ENCODE measurements around the gene ZNF888. TPM values are rescaled to one million over a fixed set of nuclear protein-coding genes. Genes with fewer than 3 reads are reported as not detected.
"Not testable (repeated sequence)": the region's sequence is repeated elsewhere in the genome, so short reads cannot be mapped to it uniquely, and the experiment has no call there.

ZNF888 gene
- total and polyA plus RNA-seq, 2 experiments from 2014 or later: 1.1 to 7.3 TPM

DNA sequence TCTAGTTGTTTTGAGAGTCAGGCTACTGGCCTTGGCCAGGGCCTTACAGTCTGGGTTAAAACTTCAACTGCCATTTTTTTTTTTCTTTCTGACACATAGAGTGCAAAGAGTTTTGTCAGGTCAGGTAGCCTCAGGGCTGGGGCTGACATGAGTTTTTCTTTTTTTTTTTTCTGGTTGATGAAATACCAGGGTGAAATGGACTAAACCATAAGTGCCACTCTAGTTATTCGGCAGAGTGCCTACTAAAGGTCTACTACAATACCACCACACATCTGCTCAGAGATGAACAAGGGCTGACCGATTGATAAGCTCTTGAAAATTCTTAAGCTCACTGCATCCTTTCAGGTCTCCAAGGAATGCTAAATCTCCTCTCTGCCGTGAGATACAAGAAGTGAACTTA is 21.4 kb downstream of the ZNF888 start:
- no peaks in the 10 kb centered on the region for H3K27me3 ChIP-seq
- no peaks in the 10 kb centered on the region for H3K9me3 ChIP-seq (ENCODE audit: low read depth)
- H3K4me3 ChIP-seq: no peak overlapping the region
- no peaks in the 10 kb centered on the region for H3K4me1 ChIP-seq (ENCODE audit: low read depth)
- DNase-seq (ENCODE audit: low read depth in 1 of 2, low spot score in 1 of 2): no peak
- no peak overlapping the region for H3K27ac ChIP-seq
- H3K36me3 ChIP-seq: no peaks in the 10 kb centered on the region
- TF ChIP-seq, protein P1, sequence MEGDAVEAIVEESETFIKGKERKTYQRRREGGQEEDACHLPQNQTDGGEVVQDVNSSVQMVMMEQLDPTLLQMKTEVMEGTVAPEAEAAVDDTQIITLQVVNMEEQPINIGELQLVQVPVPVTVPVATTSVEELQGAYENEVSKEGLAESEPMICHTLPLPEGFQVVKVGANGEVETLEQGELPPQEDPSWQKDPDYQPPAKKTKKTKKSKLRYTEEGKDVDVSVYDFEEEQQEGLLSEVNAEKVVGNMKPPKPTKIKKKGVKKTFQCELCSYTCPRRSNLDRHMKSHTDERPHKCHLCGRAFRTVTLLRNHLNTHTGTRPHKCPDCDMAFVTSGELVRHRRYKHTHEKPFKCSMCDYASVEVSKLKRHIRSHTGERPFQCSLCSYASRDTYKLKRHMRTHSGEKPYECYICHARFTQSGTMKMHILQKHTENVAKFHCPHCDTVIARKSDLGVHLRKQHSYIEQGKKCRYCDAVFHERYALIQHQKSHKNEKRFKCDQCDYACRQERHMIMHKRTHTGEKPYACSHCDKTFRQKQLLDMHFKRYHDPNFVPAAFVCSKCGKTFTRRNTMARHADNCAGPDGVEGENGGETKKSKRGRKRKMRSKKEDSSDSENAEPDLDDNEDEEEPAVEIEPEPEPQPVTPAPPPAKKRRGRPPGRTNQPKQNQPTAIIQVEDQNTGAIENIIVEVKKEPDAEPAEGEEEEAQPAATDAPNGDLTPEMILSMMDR (IDR thresholded peaks at IDR 0.05; ENCODE audit: low read depth, low read length): no peak

DNA sequence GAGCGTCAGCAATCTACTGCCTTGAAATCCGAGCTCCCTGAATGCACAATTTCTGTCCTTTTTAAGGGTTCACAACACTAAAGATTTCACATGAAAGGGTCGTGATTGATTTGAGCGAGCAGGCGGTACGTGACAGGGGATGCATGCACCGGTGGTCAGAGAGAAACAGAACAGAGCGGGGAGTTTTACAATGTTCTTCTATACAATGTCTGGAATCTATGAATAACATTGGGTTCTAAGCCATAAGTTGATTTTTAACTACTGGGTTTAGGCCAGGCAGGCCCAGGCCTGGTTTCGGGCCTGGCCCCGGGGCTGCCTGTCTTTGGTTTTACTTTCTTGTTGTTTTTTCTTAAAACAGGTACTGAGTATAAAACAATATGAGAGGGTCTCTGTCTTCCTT is 24.6 kb downstream of the ZNF888 start:
- not testable (repeated sequence) for H3K27me3 ChIP-seq; H3K27ac ChIP-seq; H3K4me3 ChIP-seq; H3K4me1 ChIP-seq (ENCODE audit: low read depth); H3K36me3 ChIP-seq; DNase-seq (ENCODE audit: low read depth in 1 of 2, low spot score in 1 of 2); H3K9me3 ChIP-seq (ENCODE audit: low read depth)

DNA sequence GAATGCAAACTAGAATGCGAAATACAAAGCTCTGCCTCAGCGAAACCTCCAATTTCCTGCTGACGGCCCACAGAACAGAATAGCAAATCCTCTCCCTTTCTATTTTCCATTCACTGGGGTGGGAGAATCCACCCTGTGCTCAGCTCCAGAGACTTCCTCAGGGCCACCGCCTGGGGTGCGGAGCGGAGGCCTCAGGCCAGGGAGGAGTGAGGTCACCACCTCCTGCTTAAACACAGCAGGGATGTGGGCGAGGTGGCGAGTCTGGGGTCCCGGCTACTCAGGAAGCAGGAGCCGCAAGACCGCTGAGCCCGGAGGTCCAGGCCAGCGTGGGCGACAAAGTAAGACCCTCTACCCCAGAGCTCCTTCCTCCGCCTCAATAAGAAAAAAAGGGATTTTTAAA is 25.1 kb downstream of the ZNF888 start:
- no peak for DNase-seq (ENCODE audit: low read depth in 1 of 2, low spot score in 1 of 2)
- TF ChIP-seq, protein P1 (IDR thresholded peaks at IDR 0.05; ENCODE audit: low read depth, low read length): no peak
- H3K4me1 ChIP-seq (ENCODE audit: low read depth): peaks cover 4% of the 10 kb centered on the region
- H3K36me3 ChIP-seq: no peaks in the 10 kb centered on the region
- H3K27ac ChIP-seq: peak overlapping the region; percentile 98
- H3K4me3 ChIP-seq: peak overlapping the region; percentile 73
- no peaks in the 10 kb centered on the region for H3K27me3 ChIP-seq
- H3K9me3 ChIP-seq (ENCODE audit: low read depth): no peaks in the 10 kb centered on the region

DNA sequence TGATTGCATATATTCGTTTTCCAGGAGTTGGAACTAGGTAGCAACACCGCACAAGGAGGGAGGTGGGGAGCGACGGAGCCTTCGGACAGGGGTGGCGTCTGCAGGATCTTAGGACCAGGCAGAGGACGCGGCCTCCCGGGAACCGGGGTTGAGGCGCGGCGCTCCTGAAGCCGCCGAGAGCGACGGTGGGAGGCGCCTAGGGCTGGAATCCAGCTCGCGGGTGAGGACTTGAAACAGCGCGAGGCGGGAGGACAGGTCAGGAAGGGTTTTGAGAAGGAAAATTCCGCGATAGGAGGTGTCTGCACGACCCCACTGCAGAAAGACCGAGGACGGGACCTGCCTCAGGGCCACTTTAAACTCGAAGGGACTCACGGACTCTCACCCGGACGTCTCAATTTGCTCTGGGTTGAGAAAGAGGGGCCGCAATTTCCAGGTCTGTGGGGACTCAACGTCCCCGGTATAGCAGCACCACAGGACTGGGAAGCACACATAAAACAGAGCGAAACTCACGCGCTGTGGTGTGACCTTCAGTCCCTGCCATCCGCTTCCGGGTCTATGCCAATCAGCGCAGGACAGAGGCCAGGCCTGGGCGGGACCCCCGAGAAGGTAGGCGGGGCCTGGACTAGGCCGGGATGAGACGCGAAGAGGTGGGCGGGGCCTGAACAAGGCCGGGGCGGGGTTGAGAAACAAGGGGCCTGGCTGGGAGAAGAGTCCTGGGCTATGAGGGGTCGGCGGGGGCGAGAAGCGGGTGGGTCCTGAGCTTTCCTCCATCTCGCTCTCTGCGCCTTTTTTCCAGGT is 25.9 kb downstream of the ZNF888 start, which contains the start of gene ZNF320:
TSS of gene ZNF320 (minus strand) at position 498 of the 798 bp plus-strand sequence. CDS start 7,380 bp downstream, outside the sequence.
- Histone ChIP-seq H3K27me3 (no peaks in the 10 kb centered on the region), H3K27ac (peak within 1 kb of the TSS; percentile 98), H3K4me1 (ENCODE audit: low read depth) (peaks cover 4% of the 10 kb centered on the region), H3K4me3 (peak within 1 kb of the TSS; percentile 73), H3K9me3 (ENCODE audit: low read depth) (no peaks in the 10 kb centered on the region), H3K36me3 (no peaks in the 10 kb centered on the region)
- TF ChIP-seq, protein P1 (IDR thresholded peaks at IDR 0.05; ENCODE audit: low read depth, low read length): no peak
- DNase-seq (ENCODE audit: low read depth in 1 of 2, low spot score in 1 of 2): peak; percentile 96 to 97

GRCh38 chr19:52896431-52897137 is 26.6 kb downstream of the ZNF888 start:
- TF ChIP-seq, protein P1 (IDR thresholded peaks at IDR 0.05; ENCODE audit: low read depth, low read length): no peak
- H3K27me3 ChIP-seq: no peaks in the 10 kb centered on the region
- no peaks in the 10 kb centered on the region for H3K36me3 ChIP-seq
- peaks cover 4% of the 10 kb centered on the region for H3K4me1 ChIP-seq (ENCODE audit: low read depth)
- H3K9me3 ChIP-seq (ENCODE audit: low read depth): no peaks in the 10 kb centered on the region
- peak overlapping the region; percentile 98 for H3K27ac ChIP-seq
- peak overlapping the region; percentile 73 for H3K4me3 ChIP-seq
- peak; percentile 21 to 39 for DNase-seq (ENCODE audit: low read depth in 1 of 2, low spot score in 1 of 2)

DNA sequence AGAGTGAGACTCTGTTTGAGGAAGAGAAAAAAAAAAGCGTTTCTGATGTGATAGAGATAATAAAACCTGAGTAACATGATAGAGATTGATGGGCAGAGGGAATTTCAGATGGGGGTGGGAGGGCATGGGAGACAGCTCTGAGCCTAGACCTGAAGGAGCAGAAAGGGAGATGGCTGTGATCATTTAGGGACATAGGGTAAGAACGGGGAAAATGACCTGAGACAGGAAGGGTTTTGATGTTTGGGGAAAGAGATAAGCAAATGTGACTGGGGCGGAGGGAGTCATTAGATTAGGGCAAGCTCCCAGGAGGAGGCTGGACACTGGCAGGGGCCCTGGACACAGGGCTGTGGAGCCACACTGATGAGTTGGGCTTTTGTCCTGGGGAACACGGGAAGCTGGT is 31.9 kb downstream of the ZNF888 start:
- Histone ChIP-seq H3K4me1 (ENCODE audit: low read depth) (peaks cover 3% of the 10 kb centered on the region), H3K27me3 (no peaks in the 10 kb centered on the region), H3K27ac (no peak overlapping the region), H3K36me3 (peaks cover 24% of the 10 kb centered on the region), H3K4me3 (no peak overlapping the region), H3K9me3 (ENCODE audit: low read depth) (no peaks in the 10 kb centered on the region)
- TF ChIP-seq, protein P1 (IDR thresholded peaks at IDR 0.05; ENCODE audit: low read depth, low read length): no peak
- DNase-seq (ENCODE audit: low read depth in 1 of 2, low spot score in 1 of 2): no peak

All from cardiac muscle cell (in vitro differentiated cells and primary cell).